GM21360 (cell line): Measurements from ENCODE around the gene LSM11.
A peak's percentile ranks its signal among the peaks of the same experiment; 100 is the strongest.
"Not testable (repeated sequence)": the region's sequence is repeated elsewhere in the genome, so short reads cannot be mapped to it uniquely, and the experiment has no call there.

ENCODE experiments used
- ATAC-seq: cut with Tn5 transposase; IDR thresholded peaks from one replicate; pipeline ENCODE4 v1.9.1; 2021; ENCODE audit warnings: mild to moderate bottlenecking, moderate library complexity; ENCODE audit not compliant: unreplicated experiment

The LSM11 gene

GRCh38 chr5:157743163-157744050 is at the start of gene LSM11:
Gene LSM11 (plus strand): TSS chr5:157743712. CDS start chr5:157743751, 39 bp downstream.
- peak; percentile 82 for ATAC-seq

- not testable (repeated sequence) for ATAC-seq
Observed at GRCh38 chr5:157693816-157694215, 49.7 kb upstream of the LSM11 start.

GRCh38 chr5:157696154-157696553 is 47.4 kb upstream of the LSM11 start:
- ATAC-seq: not testable (repeated sequence)

- ATAC-seq: not testable (repeated sequence)
Observed at GRCh38 chr5:157698674-157699073, 44.8 kb upstream of the LSM11 start.

- ATAC-seq: no peak
Observed at GRCh38 chr5:157703736-157704135, 39.8 kb upstream of the LSM11 start.

- no peak for ATAC-seq
Observed at GRCh38 chr5:157708866-157709265, 34.6 kb upstream of the LSM11 start.

- no peak for ATAC-seq
Observed at GRCh38 chr5:157709346-157709745, 34.2 kb upstream of the LSM11 start.

- no peak for ATAC-seq
Observed at GRCh38 chr5:157710431-157710830, 33.1 kb upstream of the LSM11 start.

- ATAC-seq: no peak
Observed at GRCh38 chr5:157710882-157711281, 32.6 kb upstream of the LSM11 start.

GRCh38 chr5:157713830-157714595 is 29.5 kb upstream of the LSM11 start:
- ATAC-seq: no peak

GRCh38 chr5:157714596-157714864 is 29.0 kb upstream of the LSM11 start:
- ATAC-seq: no peak

- ATAC-seq: no peak
Observed at GRCh38 chr5:157718519-157718918, 25.0 kb upstream of the LSM11 start.

GRCh38 chr5:157719245-157719644 is 24.3 kb upstream of the LSM11 start:
- ATAC-seq: no peak

- no peak for ATAC-seq
Observed at GRCh38 chr5:157721159-157721558, 22.4 kb upstream of the LSM11 start.

- ATAC-seq: not testable (repeated sequence)
Observed at GRCh38 chr5:157722895-157723294, 20.6 kb upstream of the LSM11 start.

GRCh38 chr5:157726607-157727006 is 16.9 kb upstream of the LSM11 start:
- not testable (repeated sequence) for ATAC-seq

GRCh38 chr5:157727858-157728257 is 15.7 kb upstream of the LSM11 start:
- not testable (repeated sequence) for ATAC-seq

- peak; percentile 71 for ATAC-seq
Observed at GRCh38 chr5:157729858-157730257, 13.7 kb upstream of the LSM11 start.

- ATAC-seq: no peak
Observed at GRCh38 chr5:157730900-157731271, 12.6 kb upstream of the LSM11 start.

- ATAC-seq: peak; percentile 88
Observed at GRCh38 chr5:157731272-157732129, 12.0 kb upstream of the LSM11 start, which contains the start of gene THG1L. Gene THG1L (plus strand): TSS chr5:157731420. CDS start chr5:157731441, 21 bp downstream.

GRCh38 chr5:157732130-157732514 is 11.4 kb upstream of the LSM11 start:
- no peak for ATAC-seq
